ENCODE data around the gene METAP2. TPM values are rescaled to one million over a fixed set of nuclear protein-coding genes. Genes with fewer than 3 reads are reported as not detected.
"Not testable (repeated sequence)": the region's sequence is repeated elsewhere in the genome, so short reads cannot be mapped to it uniquely, and the experiment has no call there.

Gene METAP2
- total RNA-seq, 1 experiment from 2014 or later, result 86.1 TPM

GRCh38 chr12:95443459-95443858 lies 30.5 kb upstream of the METAP2 start:
- no peaks in the 10 kb centered on the region for H3K27me3 ChIP-seq (ENCODE audit: control insufficient read depth, insufficient read depth, low read length)
- no peak for ATAC-seq
- BruUV-seq (replicated peaks), result no TSS peak
- no peak for TF ChIP-seq TCF7L2 (IDR thresholded peaks at IDR 0.05; ENCODE audit: low read depth, low read length)
- TF ChIP-seq CTCF (IDR thresholded peaks at IDR 0.05), result no peak
- no peak for TF ChIP-seq POLR2AphosphoS5 (IDR thresholded peaks at IDR 0.05; ENCODE audit: low read depth, low read length)
- TF ChIP-seq SIN3A (IDR thresholded peaks at IDR 0.05; ENCODE audit: borderline replicate concordance, insufficient read depth, low read depth, low read length), result no peak
- no peak for TF ChIP-seq REST (IDR thresholded peaks at IDR 0.05; ENCODE audit: insufficient read depth in 1 of 2, low read depth in 2 of 2, low read length in 1 of 2)
- H3K4me3 ChIP-seq (ENCODE audit: low read depth in 2 of 2, low read length in 2 of 2), result no peak overlapping the region
- in situ Hi-C loops (cut with HindIII; ENCODE audit: low pct_unique_long_range_greater_than_20kb, low sequenced_read_pairs), result no loop called here
- no peaks in the 10 kb centered on the region for H3K36me3 ChIP-seq (ENCODE audit: control insufficient read depth, insufficient read depth, low read length)
- DNase-seq (ENCODE audit: low read depth, low spot score), result no peak
- ChIA-PET CTCF (interaction anchor here (0.6 kb wide), 1 partner anchor 46 kb away, joined by 4 read pairs; no protein-coding TSS in a partner anchor), POLR2A (interaction anchor here (0.5 kb wide), 1 partner anchor 378 kb away, joined by 5 read pairs; no protein-coding TSS in a partner anchor)
- intact Hi-C loops (cut with micrococcal nuclease; ENCODE audit: unreplicated experiment), result no loop called here
- H3K9me3 ChIP-seq (ENCODE audit: control insufficient read depth, insufficient read depth, low read depth, low read length), result no peaks in the 10 kb centered on the region
- H3K4me1 ChIP-seq (ENCODE audit: control insufficient read depth, insufficient read depth, low read length), result no peaks in the 10 kb centered on the region
- H3K27ac ChIP-seq (ENCODE audit: low read length), result no peak overlapping the region

- in situ Hi-C loops (cut with HindIII; ENCODE audit: low pct_unique_long_range_greater_than_20kb, low sequenced_read_pairs); H3K27ac ChIP-seq (ENCODE audit: low read length); intact Hi-C loops (cut with micrococcal nuclease; ENCODE audit: unreplicated experiment); H3K36me3 ChIP-seq (ENCODE audit: control insufficient read depth, insufficient read depth, low read length); DNase-seq (ENCODE audit: low read depth, low spot score); H3K27me3 ChIP-seq (ENCODE audit: control insufficient read depth, insufficient read depth, low read length); BruUV-seq (replicated peaks); CTCF ChIA-PET; H3K4me3 ChIP-seq (ENCODE audit: low read depth in 2 of 2, low read length in 2 of 2); ATAC-seq; H3K9me3 ChIP-seq (ENCODE audit: control insufficient read depth, insufficient read depth, low read depth, low read length); H3K4me1 ChIP-seq (ENCODE audit: control insufficient read depth, insufficient read depth, low read length): not testable (repeated sequence)
- POLR2A ChIA-PET, result interaction anchor here (0.6 kb wide), 1 partner anchor 89 kb away, joined by 5 read pairs; no protein-coding TSS in a partner anchor
Measured at GRCh38 chr12:95445099-95445498, 28.9 kb upstream of the METAP2 start.

- ChIA-PET POLR2A (no interaction called here), CTCF (no interaction called here)
- ATAC-seq (no peak), DNase-seq (ENCODE audit: low read depth, low spot score) (no peak)
- no peak overlapping the region for H3K27ac ChIP-seq (ENCODE audit: low read length)
- no TSS peak for BruUV-seq (replicated peaks)
- no peaks in the 10 kb centered on the region for H3K9me3 ChIP-seq (ENCODE audit: control insufficient read depth, insufficient read depth, low read depth, low read length)
- in situ Hi-C loops (cut with HindIII; ENCODE audit: low pct_unique_long_range_greater_than_20kb, low sequenced_read_pairs) (no loop called here), intact Hi-C loops (cut with micrococcal nuclease; ENCODE audit: unreplicated experiment) (no loop called here)
- TF ChIP-seq TCF7L2 (IDR thresholded peaks at IDR 0.05; ENCODE audit: low read depth, low read length) (no peak), REST (IDR thresholded peaks at IDR 0.05; ENCODE audit: insufficient read depth in 1 of 2, low read depth in 2 of 2, low read length in 1 of 2) (no peak), CTCF (IDR thresholded peaks at IDR 0.05) (no peak), POLR2AphosphoS5 (IDR thresholded peaks at IDR 0.05; ENCODE audit: low read depth, low read length) (no peak), SIN3A (IDR thresholded peaks at IDR 0.05; ENCODE audit: borderline replicate concordance, insufficient read depth, low read depth, low read length) (no peak)
- no peaks in the 10 kb centered on the region for H3K36me3 ChIP-seq (ENCODE audit: control insufficient read depth, insufficient read depth, low read length)
- H3K4me1 ChIP-seq (ENCODE audit: control insufficient read depth, insufficient read depth, low read length), result no peaks in the 10 kb centered on the region
- H3K4me3 ChIP-seq (ENCODE audit: low read depth in 2 of 2, low read length in 2 of 2), result no peak overlapping the region
- no peaks in the 10 kb centered on the region for H3K27me3 ChIP-seq (ENCODE audit: control insufficient read depth, insufficient read depth, low read length)
Measured at GRCh38 chr12:95445884-95446505, 28.0 kb upstream of the METAP2 start.

Measured in Panc1 (cell line).